CD4-positive, alpha-beta T cell treated with Interleukin-1 beta for 1 hour (primary cell): ENCODE data around the gene PLEKHG4B.
A peak's percentile ranks its signal among the peaks of the same experiment; 100 is the strongest.
"Not testable (repeated sequence)": the region's sequence is repeated elsewhere in the genome, so short reads cannot be mapped to it uniquely, and the experiment has no call there.

Experiments used
- DNase-seq, 2 donors: peaks; one replicate each; pipeline ENCODE4 v3.0.0-alpha.2; 2020 to 2022

PLEKHG4B gene, protein sequence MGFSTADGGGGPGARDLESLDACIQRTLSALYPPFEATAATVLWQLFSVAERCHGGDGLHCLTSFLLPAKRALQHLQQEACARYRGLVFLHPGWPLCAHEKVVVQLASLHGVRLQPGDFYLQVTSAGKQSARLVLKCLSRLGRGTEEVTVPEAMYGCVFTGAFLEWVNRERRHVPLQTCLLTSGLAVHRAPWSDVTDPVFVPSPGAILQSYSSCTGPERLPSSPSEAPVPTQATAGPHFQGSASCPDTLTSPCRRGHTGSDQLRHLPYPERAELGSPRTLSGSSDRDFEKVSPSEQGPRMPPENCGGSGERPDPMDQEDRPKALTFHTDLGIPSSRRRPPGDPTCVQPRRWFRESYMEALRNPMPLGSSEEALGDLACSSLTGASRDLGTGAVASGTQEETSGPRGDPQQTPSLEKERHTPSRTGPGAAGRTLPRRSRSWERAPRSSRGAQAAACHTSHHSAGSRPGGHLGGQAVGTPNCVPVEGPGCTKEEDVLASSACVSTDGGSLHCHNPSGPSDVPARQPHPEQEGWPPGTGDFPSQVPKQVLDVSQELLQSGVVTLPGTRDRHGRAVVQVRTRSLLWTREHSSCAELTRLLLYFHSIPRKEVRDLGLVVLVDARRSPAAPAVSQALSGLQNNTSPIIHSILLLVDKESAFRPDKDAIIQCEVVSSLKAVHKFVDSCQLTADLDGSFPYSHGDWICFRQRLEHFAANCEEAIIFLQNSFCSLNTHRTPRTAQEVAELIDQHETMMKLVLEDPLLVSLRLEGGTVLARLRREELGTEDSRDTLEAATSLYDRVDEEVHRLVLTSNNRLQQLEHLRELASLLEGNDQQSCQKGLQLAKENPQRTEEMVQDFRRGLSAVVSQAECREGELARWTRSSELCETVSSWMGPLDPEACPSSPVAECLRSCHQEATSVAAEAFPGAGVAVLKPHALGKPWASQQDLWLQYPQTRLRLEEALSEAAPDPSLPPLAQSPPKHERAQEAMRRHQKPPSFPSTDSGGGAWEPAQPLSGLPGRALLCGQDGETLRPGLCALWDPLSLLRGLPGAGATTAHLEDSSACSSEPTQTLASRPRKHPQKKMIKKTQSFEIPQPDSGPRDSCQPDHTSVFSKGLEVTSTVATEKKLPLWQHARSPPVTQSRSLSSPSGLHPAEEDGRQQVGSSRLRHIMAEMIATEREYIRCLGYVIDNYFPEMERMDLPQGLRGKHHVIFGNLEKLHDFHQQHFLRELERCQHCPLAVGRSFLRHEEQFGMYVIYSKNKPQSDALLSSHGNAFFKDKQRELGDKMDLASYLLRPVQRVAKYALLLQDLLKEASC (N-terminal part only)

GRCh38 chr5:91556-92263 lies at the start of gene PLEKHG4B:
Gene PLEKHG4B (plus strand): TSS chr5:92168. CDS start chr5:92232, 64 bp downstream.
- DNase-seq, result peak in 1 of 2 donors; percentile 6

DNA sequence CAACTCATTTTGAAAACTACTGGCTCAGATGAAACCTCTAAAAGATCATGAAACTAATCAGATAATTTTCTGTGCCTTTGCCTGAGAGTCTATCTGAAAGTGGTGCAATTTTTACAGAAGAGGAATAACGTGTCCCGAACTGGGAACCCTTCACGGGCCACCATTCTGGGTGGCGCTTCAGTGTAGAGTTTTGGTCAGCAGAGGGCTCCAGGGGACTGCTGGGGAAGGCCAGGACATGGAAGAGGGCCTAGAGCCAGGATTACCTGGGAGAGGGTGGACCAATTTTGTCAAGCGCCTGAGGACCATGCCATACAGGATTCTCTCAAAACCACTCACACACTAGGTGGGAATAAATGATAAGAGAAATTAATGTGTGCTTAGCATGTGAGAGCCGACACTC lies 49.7 kb upstream of the PLEKHG4B start:
- DNase-seq, result no peak

- DNase-seq, result no peak
These were observed 43.8 kb upstream of the PLEKHG4B start for GRCh38 chr5:48192-48591.

- not testable (repeated sequence) for DNase-seq
These were observed 42.4 kb upstream of the PLEKHG4B start for GRCh38 chr5:49530-49929.

DNA sequence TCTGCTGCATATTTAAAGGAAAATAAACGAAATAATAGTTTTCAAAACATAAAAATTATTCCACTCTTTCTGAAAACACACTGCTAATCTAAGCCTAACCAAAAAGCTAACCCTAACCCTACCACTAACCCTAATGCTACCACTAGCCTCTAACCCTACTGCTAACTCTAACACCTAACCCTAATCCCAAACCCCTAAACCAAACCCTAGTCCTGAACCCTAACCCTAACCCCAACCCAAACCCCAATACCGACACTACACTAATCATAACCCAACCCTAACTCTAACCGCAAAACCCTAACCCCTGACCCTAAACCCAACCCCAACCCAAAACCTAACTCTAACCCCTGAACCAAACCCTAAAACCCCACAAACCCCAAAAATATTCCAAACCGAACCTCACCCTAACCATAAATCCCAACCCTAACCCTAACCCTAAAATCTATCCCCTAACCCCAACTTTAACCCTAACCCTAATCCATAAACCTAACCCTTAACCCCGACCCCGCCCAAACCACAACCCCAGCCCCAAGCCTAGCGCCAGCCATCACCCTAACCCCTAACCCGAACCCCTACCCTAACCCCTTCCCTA lies 41.9 kb upstream of the PLEKHG4B start:
- no peak for DNase-seq

DNA sequence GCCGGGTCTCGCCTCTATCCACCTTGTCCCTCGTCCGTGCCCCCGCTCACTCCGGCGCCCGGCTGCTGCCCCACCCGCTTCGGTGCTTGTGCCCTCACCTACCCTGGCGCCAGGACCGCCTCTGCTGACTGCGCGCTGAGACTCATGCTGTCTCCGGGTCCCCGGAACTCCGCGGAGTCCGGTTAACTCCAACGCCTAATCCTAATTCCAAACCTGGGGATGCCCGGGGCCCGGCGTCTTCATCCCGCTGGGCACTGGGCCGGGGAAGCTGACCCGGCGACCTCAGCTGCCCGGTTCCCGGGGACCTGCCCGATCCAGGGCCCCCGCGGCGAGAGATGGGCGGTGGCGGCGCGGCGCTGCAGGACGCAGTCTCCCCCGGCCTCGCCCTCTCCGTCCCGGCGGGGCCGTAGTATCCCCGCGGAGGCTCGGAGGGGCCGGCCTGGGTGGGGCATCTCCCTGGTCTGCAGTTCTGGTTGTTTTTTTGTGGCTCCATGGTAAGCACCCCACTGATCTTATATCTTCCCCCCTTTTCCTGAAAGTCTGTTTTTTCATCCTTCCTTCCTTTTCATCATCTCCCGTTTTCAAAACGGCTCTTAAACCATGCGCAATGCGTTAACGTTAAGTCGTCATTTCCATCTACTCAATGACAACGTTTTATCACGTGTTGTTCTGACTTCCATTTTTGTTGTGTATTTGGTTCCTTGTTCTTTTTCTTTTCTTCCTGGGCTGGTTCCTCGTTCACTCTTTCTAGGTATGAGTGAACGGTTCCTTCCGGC lies 41.1 kb upstream of the PLEKHG4B start:
- no peak for DNase-seq

- DNase-seq, result no peak
These were observed 40.5 kb upstream of the PLEKHG4B start for GRCh38 chr5:51500-51823.

GRCh38 chr5:53381-54174 lies 38.4 kb upstream of the PLEKHG4B start:
- no peak for DNase-seq

DNA sequence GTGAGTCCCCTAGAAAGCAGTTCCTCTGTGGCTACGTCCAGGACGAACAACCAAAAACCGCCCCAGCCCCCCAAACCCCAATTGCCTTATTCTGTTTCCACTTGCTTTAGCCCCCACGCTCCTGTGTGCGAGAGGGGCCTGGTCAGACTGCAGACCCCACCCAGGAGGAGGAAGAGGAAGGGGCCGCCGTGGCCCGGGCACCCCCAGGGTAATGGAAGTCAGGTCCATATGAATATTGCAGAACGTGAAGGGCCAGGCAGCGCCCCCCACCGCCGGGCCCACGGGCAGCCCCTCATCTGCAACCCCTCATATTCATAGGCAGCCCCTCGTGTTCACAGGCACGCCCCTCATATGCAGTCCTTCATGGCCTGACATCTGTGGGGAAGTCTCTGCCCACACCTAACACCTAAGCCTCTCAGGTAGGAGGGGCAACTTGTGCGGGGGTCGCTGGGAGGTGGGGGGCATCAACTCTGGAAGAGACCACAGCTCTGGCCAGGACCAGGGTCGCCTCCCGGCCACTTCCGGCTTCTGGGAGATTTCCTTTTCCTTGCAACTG lies 37.7 kb upstream of the PLEKHG4B start:
- no peak for DNase-seq

- no peak for DNase-seq
These were observed 36.9 kb upstream of the PLEKHG4B start for GRCh38 chr5:54876-55569.

DNA sequence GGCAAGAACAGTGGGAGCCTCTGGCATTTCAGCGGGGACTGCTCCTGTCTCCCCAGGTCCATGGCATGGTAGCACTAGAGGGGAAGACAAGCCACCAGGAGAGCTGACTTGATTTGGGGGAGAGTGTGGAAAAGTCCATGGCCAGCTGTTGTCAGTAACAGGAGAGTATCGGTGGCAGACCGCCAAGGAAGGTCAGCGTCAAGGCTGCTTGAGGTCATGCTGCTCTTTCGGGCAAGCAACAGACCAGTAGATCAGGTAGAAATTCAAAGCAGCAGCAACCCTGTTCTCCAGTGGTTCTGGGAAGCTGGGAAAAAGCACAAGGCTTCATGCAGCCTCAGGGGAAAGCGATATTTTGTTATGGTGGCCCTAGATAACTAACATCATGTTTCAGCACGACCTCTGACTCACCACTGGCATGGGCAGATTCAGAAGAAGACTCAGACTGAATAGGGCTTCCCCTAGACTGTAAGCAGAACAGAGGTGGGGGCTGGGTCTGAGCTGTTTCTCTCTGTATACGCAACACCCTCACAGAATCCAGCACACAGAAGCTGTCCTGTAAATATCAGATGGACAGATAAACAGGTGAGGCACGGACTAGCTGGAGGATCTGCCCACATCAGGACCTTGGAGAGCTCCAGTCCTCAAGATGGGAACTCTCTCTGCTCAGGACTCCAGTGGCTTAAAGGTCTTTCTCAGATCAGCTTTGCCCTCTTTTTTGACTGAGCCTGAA lies 35.2 kb upstream of the PLEKHG4B start:
- DNase-seq, result no peak

- DNase-seq, result not testable (repeated sequence)
These were observed 31.7 kb upstream of the PLEKHG4B start for GRCh38 chr5:60250-60649.

DNA sequence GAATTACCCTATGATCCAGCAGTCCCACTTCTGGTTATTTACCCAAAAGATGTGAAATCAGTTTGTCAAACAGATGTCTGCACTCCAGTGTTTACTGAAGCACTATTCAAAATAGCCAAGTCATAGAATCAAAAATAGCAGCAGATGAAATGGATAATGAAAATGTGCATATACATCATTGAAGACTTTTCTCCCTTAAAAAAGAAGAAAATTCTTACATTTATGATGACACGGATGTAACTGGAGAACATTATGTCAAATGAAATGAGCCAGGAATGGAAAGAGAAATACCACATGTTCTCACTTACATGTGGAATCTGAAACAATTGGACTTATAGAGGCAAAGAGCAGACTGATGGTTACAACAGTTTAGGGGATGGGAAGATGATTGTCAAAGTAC lies 21.5 kb upstream of the PLEKHG4B start:
- DNase-seq, result no peak

- not testable (repeated sequence) for DNase-seq
These were observed 19.4 kb upstream of the PLEKHG4B start for GRCh38 chr5:72316-73180.

DNA sequence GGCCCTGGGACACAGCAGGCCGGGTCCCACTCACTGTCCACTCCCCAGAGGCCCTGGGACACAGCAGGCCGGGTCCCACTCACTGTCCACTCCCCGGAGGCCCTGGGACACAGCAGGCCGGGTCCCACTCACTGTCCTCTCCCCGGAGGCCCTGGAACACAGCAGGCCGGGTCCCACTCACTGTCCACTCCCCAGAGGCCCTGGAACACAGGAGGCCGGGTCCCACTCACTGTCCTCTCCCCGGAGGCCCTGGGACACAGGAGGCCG lies 18.9 kb upstream of the PLEKHG4B start:
- not testable (repeated sequence) for DNase-seq

DNA sequence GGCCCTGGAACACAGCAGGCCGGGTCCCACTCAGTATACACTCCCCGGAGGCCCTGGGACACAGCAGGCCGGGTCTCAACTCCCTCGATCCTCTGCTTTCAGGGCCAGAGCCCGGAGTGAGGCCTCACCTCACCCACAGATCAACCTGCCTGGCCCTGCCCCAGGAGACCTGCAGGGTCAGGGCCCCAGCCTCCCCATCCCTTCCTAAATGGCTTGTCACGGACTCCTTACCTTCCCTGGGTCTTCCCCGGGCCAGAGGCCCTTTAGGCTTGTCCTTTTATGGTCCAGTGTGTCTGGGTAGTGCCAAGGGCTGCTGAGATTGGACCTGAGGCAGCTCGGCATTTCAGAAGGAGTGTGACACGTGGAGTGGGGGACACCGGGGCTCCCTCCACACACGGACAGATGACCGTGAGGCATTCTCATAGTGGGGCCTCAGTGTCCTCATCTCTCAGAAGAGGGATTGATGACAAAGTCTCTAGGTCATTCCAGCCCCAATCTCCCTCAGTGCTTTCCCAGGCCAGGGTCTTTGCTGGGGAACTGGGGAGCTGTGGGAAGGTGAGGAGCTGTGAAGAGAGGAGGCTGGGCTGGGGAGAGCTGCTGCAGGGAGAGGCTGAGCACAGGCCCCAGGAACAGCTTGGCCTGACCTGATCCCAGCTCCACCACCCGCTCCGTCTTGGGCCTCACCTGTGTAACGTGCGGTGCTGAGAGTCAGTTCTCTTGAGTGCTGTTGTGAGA lies 18.0 kb upstream of the PLEKHG4B start:
- DNase-seq, result no peak

DNA sequence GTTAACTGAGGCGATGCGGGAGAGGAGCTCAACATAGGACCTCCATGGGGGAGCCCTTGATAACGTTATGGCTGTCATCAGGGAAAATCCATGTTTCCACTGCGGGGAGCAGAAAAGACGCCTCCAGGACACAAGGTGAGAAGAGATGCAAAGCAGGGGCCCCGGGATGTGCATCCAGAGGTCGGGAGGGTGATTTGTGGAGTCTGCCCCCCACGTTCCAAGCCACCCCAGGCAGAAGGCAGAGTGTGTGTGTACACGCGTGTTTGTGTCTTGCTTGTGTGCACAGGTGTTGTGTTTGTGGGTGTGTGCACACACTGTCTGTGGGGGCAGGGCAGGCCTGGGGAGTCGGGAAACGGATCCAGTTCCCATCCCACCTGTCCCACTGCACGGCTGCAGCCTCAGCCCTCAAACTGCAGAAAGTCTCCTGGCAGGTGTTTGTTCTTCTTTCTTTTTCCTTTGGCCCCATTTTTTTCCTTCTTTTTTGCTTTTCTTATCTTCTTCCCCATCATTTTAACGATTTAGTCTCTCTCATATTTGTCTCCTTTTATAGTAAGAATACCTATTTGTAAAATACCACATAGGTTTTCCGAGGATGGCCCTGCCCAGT lies 17.4 kb upstream of the PLEKHG4B start:
- no peak for DNase-seq
